GM10266 (cell line): ENCODE measurements around the gene FUS.

Experiments used
- DNase-seq: peaks from one replicate; pipeline ENCODE4 v3.0.0; 2012; ENCODE audit errors: extremely low spot score
- CTCF ChIP-seq: IDR thresholded peaks from 2 replicates; pipeline ENCODE4 v1.5.1; 2012; ENCODE audit warnings: mild to moderate bottlenecking, low read depth; ENCODE audit not compliant: control insufficient read depth, insufficient read depth; ENCODE audit errors: missing control alignments

FUS gene

GRCh38 chr16:31214708-31215286 lies 34.9 kb downstream of the FUS start:
- no peak for DNase-seq

GRCh38 chr16:31215287-31216162 lies 35.6 kb downstream of the FUS start:
- TF ChIP-seq CTCF = no peak
- no peak for DNase-seq

More at GRCh38 chr16:31214708-31215286, 34.9 kb downstream of the FUS start:
- no peak for TF ChIP-seq CTCF

- peak; percentile 32 for DNase-seq
- TF ChIP-seq CTCF = no peak
Measured at GRCh38 chr16:31216422-31217135, 36.6 kb downstream of the FUS start, which contains the start of gene PYDC1. Gene PYDC1, minus strand, starts transcription at chr16:31217135. Its CDS starts 107 bp downstream, at chr16:31217028.

- TF ChIP-seq CTCF = no peak
- no peak for DNase-seq
Measured at GRCh38 chr16:31217136-31217530, 37.2 kb downstream of the FUS start.

GRCh38 chr16:31219154-31219741 lies 39.3 kb downstream of the FUS start:
- TF ChIP-seq CTCF = no peak
- DNase-seq = no peak

- no peak for TF ChIP-seq CTCF
- no peak for DNase-seq
Measured at GRCh38 chr16:31221357-31222160, 41.6 kb downstream of the FUS start.
